ENCODE results near the gene PRKAG2.

Gene PRKAG2

DNA sequence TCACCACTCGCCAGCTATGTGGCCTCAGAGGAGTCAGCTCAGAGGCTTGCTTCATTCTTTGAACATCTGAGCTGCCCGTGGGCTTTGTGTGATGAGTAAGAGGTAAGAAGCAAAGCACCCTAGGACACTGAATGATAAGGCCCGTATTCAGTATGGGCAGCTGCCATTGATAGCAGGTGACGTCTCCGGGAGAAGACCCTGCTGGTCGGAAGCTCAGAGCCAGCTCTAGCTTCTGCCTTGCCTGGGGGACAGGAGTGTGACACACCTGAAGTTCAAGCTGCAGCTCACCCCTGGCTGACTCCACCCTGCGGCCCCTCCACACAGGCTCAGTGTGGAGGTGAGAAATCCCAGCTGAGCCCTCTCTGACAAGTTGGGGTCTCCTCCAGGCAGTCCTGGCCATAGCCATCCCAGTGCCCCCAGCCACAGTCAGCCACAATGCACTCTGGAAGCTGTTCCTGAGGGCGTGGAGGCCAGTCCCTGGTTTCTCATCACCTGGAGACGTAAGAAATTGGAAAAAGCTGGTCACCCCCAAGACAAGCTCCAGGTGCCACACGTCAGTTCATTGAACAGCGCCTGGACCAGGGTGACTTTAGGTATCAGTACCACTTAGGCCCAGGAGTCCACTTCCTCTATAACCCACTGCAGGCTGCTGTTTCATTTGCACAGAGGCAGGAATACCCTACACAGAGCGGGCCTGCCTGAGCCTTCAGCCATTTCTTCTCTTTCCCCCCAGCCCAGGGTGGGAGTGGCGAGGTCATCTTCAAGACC is 192.3 kb downstream of the PRKAG2 start:
- Histone ChIP-seq H3K4me3 (ENCODE audit: low read depth, low read length) (no peak overlapping the region), H3K36me3 (replicated peaks) (no peaks in the 10 kb centered on the region), H3K27me3 (replicated peaks) (no peaks in the 10 kb centered on the region), H3K27ac (no peak overlapping the region)
- in situ Hi-C loops (cut with HindIII; ENCODE audit: low pct_ligation_motif_present, low sequenced_read_pairs) = no loop called here
- peak; percentile 34 for DNase-seq
- TF ChIP-seq, protein P1, sequence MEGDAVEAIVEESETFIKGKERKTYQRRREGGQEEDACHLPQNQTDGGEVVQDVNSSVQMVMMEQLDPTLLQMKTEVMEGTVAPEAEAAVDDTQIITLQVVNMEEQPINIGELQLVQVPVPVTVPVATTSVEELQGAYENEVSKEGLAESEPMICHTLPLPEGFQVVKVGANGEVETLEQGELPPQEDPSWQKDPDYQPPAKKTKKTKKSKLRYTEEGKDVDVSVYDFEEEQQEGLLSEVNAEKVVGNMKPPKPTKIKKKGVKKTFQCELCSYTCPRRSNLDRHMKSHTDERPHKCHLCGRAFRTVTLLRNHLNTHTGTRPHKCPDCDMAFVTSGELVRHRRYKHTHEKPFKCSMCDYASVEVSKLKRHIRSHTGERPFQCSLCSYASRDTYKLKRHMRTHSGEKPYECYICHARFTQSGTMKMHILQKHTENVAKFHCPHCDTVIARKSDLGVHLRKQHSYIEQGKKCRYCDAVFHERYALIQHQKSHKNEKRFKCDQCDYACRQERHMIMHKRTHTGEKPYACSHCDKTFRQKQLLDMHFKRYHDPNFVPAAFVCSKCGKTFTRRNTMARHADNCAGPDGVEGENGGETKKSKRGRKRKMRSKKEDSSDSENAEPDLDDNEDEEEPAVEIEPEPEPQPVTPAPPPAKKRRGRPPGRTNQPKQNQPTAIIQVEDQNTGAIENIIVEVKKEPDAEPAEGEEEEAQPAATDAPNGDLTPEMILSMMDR (IDR thresholded peaks at IDR 0.05; ENCODE audit: low read depth, low read length, missing control alignments) = no peak

DNA sequence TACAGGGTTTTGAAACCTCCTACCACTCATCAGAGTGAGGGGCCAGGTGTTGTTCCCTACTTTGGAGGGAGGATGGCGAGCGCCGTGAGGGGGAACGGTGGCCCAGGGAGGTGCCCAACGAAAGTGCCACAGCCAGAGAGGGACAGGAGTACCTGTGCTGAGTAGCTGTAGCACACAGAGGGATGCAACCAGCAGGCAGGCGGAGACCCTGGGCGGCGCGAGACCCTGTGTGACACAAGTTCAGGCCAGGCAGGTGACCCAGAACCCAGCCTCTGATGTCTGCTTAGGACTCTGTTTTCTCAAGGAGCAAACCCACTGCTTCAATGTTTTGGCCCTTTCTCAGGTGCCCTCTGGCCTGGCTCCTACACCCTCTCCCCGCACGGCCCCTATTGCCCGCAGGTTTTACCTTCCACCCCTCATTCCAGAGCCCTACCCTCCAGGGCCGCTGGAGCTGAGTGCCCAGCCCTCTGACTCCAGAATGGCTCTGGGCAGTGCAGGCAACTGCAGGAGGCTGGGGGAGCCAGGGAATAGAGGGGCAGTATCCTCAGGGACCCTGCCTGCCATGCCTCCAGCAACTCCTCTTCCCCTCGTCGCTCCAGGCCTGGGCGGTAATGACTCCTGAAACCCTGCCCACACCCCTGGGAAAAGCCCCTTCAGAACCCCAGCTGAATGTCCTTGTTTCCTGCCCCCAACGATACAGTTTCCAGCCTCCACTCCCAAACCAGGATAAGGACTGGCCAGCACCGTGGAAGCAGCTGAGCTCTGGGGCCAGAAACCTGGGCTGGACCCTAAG is 193.1 kb downstream of the PRKAG2 start:
- no peak overlapping the region for H3K4me3 ChIP-seq (ENCODE audit: low read depth, low read length)
- H3K36me3 ChIP-seq (replicated peaks) = no peaks in the 10 kb centered on the region
- in situ Hi-C loops (cut with HindIII; ENCODE audit: low pct_ligation_motif_present, low sequenced_read_pairs) = no loop called here
- DNase-seq = no peak
- no peaks in the 10 kb centered on the region for H3K27me3 ChIP-seq (replicated peaks)
- TF ChIP-seq, protein P1 (IDR thresholded peaks at IDR 0.05; ENCODE audit: low read depth, low read length, missing control alignments) = no peak
- no peak overlapping the region for H3K27ac ChIP-seq

DNA sequence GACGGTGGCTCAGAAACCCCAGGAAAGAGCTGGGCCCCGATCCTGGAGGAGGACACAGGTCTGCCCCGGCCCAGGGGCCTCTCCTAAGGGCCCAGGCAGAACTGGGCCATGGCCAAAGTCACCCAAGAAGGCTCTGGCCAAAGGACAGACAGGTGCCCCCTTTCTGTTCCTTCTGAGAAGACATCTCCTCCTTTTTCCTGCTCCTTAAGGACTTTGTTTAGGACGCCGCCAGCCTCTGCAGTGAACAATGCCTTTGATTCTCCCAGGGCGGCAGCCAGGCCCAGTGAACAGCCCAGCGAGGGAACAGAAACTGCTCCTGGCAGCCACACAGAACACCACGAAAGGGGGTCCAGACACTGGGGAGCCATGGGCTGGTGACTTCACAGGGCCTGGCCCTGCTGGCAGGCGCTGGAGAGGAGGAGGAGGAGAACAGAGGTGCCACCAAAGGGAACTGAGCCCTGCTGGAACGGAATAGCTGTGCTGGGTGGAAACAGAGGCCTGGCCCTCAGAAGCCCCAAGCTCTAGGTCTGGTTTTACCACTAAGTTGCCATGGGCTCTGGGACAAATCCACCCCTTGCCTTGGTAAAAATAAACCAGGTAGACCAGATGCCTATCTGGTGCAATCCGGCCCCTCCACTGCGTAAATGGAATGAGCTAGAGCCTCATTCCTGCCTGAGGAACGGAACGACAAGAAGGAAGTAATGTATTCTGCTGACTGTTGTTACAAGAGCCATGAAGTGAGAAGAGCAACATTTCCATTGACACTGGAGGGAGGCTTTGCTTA is 193.9 kb downstream of the PRKAG2 start:
- in situ Hi-C loops (cut with HindIII; ENCODE audit: low pct_ligation_motif_present, low sequenced_read_pairs) = no loop called here
- Histone ChIP-seq H3K27ac (no peak overlapping the region), H3K27me3 (replicated peaks) (no peaks in the 10 kb centered on the region), H3K36me3 (replicated peaks) (no peaks in the 10 kb centered on the region), H3K4me3 (ENCODE audit: low read depth, low read length) (no peak overlapping the region)
- no peak for DNase-seq
- TF ChIP-seq, protein P1 (IDR thresholded peaks at IDR 0.05; ENCODE audit: low read depth, low read length, missing control alignments) = no peak

DNA sequence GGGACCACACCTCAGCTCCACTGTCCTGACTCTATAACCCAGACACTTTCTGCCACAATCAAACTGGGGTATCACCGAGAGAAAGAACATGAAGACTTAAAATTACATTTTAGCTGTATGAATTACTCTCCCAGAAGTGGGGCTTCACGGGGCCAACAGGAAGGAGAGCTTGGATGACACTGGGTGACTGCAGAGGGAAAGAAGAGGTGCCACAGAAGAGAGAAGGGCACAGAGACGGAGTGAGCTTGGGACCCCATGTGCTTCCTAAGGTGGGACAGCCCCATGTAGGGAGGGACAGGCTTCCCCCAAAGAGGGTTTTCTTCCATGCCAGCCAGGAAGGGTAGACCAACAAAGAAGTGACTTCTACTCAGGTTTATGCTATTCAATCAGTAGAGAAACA is 195.2 kb downstream of the PRKAG2 start:
- TF ChIP-seq, protein P1 (IDR thresholded peaks at IDR 0.05; ENCODE audit: low read depth, low read length, missing control alignments) = no peak
- Histone ChIP-seq H3K27ac (no peak overlapping the region), H3K4me3 (ENCODE audit: low read depth, low read length) (no peak overlapping the region), H3K36me3 (replicated peaks) (no peaks in the 10 kb centered on the region), H3K27me3 (replicated peaks) (no peaks in the 10 kb centered on the region)
- no peak for DNase-seq
- in situ Hi-C loops (cut with HindIII; ENCODE audit: low pct_ligation_motif_present, low sequenced_read_pairs) = no loop called here

DNA sequence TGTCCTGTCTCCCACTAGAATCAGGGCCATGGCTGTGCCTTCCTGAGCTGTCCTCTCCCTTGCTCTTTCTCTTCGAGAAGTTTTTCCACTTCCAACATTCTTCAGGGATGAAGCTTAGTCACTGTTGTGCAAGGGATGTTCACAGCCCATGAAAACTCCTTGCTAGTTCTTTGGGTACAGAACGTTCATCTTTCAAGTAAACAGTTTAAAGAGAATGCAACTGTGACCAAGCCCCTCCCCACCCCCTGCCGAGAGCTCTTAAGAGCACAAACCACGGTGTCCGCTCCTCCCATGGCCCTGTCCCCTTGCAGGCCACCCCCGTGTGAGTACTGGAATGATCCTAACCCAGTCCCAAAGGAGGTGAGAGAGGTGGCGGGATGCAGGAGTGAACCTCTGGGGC is 196.1 kb downstream of the PRKAG2 start:
- H3K27me3 ChIP-seq (replicated peaks) = no peaks in the 10 kb centered on the region
- no peak overlapping the region for H3K27ac ChIP-seq
- in situ Hi-C loops (cut with HindIII; ENCODE audit: low pct_ligation_motif_present, low sequenced_read_pairs) = no loop called here
- no peaks in the 10 kb centered on the region for H3K36me3 ChIP-seq (replicated peaks)
- H3K4me3 ChIP-seq (ENCODE audit: low read depth, low read length) = no peak overlapping the region
- peak; percentile 42 for DNase-seq
- TF ChIP-seq, protein P1 (IDR thresholded peaks at IDR 0.05; ENCODE audit: low read depth, low read length, missing control alignments) = no peak

Measured in brain microvascular endothelial cell (primary cell).